Activated CD4-positive, alpha-beta T cell treated with anti-CD3 and anti-CD28 coated beads for 4 hours (primary cell): ENCODE data around the gene GAPDHS.

Experiments used
- DNase-seq, 2 donors: peaks; one replicate each; pipeline ENCODE4 v3.0.0-alpha.2; 2020

Gene GAPDHS

DNA sequence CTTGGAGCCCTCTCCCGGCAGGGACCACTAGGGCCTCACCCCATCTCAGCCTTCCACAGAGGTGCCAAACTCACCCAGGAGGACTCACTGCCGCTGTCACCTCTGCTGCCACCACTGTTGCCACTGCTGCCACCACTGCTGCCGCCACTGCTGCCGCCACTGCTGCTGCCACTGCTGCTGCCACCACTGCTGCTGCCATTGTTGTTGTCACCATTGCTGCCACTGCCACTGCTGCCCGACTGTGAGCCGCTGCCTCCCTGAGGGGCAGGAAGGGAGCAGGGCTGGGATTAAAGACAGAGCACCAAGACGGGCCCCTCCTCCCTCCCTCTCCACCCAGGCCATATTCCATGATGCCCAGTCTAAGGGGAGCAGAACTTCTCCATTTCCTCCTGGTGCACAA is 21.9 kb upstream of the GAPDHS start:
- DNase-seq: no peak

- DNase-seq: no peak
Measured at GRCh38 chr19:35512831-35513627, 20.2 kb upstream of the GAPDHS start.

DNA sequence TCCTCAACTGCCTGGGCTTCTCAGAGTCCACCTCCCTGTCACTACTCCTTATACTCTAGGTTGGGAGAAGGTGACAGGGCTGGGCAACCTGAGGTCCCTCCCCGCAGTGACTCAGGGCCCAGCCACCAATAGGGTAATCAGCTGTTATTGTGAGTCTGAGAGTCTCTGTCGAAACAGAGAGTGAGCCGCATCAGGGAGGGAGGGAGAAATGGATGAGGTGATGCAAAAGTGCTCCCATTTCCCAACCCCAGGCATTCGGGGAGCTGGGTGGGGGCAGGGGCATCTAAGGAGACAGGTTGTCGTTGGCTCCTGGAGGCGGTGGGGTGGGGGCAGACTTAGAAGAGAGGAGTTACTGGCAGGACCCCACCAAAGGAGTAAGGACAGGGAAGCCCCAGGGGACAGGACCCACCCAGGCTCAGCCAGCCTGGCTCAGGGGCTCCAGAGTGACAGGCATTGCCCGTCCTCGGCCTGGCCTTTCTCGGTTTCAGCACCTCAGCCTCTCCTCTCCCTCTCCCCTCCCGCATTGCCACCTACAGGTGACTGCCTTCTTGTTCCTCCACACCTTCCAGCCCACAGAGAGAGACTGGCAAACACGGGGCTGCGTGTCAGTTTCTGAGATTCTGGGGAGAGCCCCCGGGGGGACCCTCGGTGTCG is 19.5 kb upstream of the GAPDHS start, which contains the start of gene DMKN:
Gene DMKN, minus strand, starts transcription at position 22 of the 654 bp plus-strand sequence. CDS start 174 bp downstream, outside the sequence.
- DNase-seq: no peak

DNA sequence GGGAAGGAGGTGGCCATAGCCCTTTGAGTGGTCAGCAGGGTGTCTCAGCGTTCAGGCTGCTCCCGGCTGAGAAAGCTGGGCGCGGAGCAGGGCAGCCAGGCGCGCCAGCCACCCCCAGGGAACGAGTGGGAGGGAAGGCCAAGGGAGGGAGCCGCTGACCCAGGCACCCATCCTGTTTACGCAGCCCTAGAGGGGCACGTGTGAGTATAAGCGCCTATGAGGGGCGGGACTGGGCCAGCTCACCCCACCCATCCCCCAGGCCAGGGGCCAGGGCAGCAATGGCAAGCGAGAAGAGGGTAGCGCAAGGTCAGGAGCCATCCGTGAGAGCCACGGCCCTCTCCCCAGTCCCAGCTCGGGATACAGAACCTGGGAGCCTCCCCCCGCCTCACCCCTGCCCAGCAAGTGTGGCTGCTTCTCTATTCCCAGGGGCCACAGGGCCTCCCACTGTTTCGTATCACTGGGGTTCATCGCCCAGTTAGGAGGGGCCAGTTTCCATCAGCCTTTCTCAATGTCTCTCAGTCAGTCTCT is 18.9 kb upstream of the GAPDHS start:
- no peak for DNase-seq

DNA sequence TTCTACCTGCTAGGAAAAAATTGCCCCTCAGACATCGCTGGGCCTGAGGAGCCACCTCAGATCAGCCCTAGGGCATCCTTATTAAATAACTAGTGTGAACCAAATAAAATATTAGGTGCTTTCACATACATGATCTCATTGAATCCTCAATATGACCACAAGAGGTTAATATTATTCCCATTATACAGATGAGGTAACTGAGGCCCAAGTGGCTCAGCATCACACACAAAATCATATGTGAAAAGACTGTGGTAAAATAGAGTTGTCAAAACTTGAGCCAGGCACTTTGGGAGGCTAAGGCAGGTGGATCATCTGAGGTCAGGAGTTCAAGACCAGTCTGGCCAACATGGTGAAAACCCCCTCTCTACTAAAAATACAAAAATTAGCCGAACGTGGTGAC is 16.9 kb upstream of the GAPDHS start:
- DNase-seq: no peak

- no peak for DNase-seq
Measured at GRCh38 chr19:35517342-35517741, 15.9 kb upstream of the GAPDHS start.

DNA sequence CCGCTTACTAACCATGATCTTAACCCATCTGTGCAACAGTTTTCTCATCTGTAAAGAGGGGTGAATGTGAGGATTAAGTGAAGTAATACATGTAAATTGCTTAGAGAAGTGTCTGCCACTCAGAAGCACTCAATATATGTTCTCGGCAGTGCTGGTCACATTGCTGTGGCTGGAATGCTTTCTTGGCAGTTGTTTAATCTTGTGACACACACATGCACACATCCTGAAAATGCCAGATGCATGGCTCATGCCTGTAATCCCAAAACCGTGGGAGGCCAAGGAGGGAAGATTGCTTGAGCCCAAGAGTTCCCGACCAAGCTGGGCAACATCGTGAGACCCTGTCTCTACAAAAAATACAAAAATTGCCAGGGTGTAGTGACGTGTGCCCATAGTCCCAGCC is 14.9 kb upstream of the GAPDHS start:
- DNase-seq: no peak

DNA sequence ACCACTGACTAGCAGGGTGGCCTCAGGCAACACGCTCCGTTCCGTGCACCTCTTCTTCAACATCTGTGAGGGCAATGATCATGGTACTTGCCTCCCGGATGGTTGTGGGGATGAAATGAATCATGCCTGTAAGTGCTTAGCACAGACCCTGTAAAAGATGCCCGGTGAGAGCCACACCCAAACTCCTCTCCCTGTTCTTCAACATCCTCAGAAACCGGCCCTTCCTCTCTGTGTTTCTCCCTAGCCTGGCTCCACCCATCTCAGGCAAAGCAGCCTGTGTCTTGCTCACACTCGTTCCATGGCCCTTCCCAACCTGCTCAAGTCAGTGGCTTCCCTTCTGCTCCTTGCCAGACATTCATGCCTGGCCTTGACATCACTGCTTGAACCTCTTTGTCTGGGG is 14.0 kb upstream of the GAPDHS start:
- no peak for DNase-seq

DNA sequence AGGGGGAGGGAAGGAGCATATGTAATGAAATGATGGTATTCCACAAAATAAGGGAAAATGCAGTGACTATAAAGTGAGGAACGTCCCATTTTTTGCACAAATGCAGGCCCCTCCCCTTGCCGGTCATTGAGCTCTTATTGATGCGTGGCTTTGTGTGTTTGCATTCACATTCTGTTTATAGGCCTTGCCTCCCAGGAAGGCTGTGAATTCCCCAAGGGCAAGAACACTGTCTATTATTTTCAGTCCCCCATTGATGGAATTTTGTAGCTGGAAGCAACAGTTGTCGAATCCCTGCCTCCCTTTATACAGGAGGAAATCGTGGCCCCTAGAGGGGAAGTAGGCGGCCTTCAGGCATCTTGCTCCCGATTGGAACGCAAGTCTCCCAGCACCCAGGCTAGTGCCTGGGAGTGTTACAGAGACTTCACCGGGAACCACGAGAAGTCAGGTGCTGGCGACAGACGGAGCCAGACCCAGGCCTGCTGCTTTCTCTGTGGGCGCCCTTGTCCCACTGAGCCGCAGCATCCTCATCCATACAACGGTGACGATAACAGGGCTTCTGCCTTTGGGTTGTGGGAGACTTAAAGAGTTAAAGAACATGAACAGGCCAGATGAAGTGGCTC is 12.0 kb upstream of the GAPDHS start:
- DNase-seq: no peak

DNA sequence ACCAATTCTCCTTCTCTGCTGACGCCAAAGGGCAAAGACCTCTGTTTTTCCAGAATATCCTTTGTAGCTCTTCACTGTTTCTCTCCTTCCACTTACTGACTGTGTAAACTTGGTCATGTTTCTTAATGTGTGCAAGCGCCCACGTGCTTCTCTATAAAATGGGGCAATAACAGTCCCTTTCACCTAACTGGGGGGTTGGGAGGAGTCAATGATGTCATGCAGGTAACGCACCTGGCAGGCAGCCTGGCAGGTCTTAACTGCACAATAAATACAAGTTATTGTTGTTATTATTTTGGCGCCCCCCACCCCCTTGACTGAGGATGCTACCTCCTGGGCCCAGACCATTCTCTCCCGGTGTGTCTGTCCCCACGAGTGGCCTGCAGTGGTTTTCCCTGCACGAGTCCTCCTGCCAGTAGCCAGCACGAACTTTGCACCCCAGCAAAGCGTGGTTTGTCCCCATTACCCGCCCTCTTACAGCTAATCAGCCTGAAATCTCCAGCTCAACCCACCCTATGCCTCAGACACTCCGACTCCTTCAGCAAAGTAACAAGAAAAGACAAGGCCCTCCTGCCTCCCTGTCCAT is 10.4 kb upstream of the GAPDHS start:
- DNase-seq: no peak

DNA sequence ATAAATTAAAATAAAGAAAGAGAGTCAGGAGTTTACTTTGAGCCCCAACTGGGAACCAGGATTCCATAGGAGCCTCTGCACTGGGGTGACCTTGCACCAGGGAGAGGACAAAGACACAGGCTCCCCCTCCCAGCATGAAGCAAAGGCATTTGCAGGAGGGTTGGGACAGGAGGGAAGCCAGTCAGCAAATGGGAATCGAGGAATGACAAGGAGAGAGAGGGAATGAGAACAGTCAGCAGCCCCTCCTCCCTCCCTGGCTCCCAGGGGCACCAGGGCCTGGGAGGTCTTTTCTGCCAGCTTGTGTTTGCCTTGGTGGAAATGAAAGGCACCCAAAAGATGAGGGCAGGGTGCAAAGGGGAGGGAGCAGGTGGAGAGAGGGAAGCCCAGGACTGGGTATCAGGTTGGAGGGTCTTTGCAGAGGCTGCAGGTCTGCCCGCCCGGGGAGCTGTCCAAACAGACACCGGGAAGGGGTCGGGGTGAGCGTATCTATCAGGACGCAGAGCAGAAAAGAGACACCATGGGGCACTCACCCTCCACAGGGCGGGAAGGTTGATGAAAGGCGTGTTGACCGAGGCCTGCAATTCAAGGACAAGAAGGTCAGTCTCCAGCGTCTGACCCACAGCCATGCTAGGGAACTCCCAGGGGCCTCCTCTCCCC is 8.9 kb upstream of the GAPDHS start:
- DNase-seq: no peak

- no peak for DNase-seq
Measured at GRCh38 chr19:35525873-35526272, 7.4 kb upstream of the GAPDHS start.

DNA sequence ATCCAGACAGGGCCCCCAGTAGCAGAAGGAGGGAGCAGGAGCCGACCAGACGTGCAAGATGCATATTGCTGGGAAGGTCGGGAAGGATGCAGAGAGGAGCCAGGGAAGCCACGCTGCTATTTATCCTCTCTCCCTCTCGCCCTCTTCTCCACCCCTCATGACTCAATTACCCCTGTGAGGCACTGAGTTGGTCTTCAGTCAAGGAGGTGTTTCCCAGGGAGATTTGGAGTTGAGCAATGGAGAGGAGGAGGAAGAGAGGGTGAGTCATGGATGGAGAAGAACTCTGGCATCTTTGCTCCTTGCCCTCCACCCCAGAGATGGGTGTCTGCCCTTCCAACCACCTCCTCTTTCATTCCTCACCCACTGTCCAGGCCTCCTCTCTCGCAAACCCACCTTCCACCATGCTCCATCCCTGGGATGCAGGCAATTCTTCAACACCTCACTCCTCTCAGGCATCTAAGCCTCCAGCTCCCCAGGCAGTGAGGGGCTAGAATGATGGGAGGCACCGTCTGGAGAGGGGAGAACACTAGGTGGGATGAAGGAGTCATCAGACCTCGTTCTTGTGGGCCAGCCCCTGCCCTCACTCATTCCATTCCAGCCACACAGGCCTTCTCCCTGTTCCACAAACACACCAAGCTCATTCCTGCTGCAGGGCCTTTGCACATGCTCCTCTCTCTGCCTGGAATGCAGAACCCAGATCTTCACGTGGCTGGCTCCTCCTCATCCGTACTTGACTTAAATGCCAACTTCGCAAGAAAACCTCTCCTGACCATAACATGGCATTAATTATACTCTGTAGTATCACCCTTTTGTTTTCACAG is 4.8 kb upstream of the GAPDHS start, which contains the start of gene SBSN:
Gene SBSN, minus strand, starts transcription at position 94 of the 821 bp plus-strand sequence. Its CDS starts 30 bp downstream, at position 64.
- no peak for DNase-seq

DNA sequence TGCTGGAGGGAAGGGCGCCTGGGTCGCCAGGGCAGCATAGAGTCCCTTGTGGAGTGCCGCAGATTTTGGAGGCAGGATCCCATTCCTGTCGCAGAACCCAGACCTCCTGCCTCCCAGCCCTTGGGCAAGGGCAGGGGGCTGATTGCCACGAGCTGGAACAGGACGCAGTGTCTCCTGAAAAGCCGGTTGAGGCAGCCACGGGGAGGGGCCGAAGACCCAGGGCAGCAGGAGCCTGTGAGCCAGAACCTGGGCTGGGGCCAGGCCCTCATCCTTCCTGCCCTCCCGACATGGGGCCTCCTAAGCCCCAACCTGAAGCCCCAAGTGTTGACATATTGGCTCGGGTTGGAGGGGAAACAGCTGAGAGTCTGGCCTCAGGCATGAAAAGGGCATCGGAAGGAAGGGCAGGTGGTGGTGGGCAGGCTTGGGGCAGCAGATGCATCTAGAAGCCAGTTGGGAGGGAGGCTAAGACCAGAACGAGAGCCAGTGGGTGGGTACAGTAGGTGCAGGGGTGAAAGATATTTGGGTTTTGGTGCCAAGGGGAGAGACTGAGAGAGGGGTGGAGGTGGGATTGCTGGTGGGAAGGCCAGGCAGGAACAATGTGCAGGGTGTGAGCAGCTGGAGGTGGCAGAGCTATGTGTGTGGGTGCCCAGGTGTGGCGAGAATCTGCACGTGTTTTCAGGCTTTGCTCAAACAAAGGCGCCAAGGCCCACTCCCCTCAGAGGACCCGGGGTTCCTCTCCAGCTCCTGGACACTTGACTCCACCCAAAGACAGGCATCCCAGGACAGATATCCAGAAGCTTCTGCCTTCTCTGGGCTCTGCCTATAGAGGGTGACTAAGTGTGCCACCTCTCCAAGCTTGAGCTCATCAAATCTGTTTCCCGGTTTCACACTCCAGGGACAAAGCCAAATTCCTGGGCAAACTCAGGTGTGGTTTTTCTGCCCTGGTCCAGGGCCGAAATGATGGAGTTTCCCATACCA is 3.7 kb upstream of the GAPDHS start:
- DNase-seq: no peak

DNA sequence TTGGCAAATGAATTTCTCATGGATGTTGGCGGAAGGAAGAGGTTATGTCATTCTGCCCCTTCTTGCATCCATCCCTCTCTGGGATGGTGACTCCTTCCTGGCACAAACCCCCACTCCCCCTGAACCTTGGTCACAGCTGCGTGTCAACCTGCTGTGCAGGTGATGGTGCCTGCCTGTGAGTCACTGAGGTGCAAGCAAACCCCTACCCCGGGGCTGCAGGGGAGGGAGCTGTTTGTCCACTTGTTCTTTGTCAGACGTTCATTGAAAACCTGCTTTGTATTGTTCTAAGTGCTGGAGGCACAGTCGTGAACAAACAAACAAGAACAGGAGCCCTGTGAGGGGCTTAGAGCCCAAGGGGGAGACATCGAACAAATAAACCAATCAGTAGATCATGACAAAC is 2.0 kb upstream of the GAPDHS start:
- no peak for DNase-seq

GRCh38 chr19:35533822-35534392 is 651 bp downstream of the GAPDHS start:
- no peak for DNase-seq

GRCh38 chr19:35534803-35535480 is 1.7 kb downstream of the GAPDHS start:
- no peak for DNase-seq

- no peak for DNase-seq
Measured at GRCh38 chr19:35539314-35539713, 6.1 kb downstream of the GAPDHS start.

DNA sequence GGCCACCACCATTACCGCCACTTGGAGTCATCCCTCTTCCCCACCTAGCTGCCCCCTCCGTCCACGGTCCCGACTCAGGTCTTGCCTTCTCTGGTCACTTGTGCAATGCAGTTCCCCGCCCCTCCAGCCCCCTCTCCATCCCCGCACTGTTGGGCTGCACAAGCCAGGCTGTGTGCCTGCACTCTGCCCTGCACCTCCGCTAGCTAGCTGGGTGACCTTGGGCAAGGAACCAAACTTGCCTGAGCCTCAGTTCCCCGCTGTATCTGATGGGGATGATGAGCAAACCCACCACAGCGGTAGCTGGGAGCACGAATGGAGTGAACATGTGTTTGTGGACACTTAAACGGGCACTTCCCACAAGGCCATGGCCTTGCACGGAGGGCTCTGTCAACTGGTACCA is 6.6 kb downstream of the GAPDHS start:
- no peak for DNase-seq
